Inflammatory macrophage treated with lipopolysaccharide for 1 hour (primary cell): ENCODE data around the gene ARID3A.

Source experiments
- DNase-seq, 2 donors: peaks; one replicate each; pipeline ENCODE4 v3.0.0-alpha.2; 2020 to 2022

The ARID3A gene

GRCh38 chr19:913080-913748, 12.6 kb upstream of the ARID3A start, which contains the start of gene R3HDM4:
TSS of gene R3HDM4 (minus strand) at chr19:913219. CDS start at chr19:913157, 62 bp downstream.
- DNase-seq, result peak; percentile 58 to 75

DNA sequence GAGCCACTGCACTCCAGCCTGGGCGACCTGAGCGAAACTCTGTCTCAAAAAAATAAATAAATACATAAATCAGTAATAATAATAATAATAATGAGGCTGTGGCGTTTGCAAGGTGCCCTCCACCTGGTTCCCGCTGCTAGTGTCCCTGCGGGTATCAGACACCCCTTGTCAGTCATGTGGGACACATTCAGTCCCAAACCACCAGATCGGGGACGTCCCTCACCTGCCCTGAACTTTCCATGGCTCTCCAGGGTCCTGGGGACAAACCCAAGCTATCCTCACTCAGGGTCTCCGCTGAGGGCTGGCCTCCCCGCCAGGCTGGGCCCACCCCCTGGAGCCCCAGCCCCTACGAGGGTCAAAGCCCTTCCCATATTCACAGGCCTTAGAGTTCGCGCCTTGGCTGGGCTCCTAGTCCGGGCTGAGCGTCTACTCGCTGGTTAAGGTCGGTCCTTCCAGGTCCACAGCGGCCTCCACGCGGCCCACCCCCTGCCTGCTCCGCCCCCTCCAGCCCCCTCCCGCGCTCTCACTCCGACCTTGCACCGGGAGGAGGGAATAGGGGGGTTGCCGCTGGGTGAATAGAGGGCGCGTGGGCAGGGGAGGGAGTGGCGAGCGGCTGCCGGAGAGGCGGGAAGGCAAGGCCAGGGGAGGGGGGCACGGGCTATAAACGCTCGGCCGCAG, 9.1 kb upstream of the ARID3A start:
- no peak for DNase-seq

- DNase-seq, result no peak
Measured at GRCh38 chr19:917323-918151, 8.3 kb upstream of the ARID3A start, which contains the start of gene KISS1R. TSS of gene KISS1R (plus strand) at chr19:917333. CDS start at chr19:917503, 170 bp downstream.

DNA sequence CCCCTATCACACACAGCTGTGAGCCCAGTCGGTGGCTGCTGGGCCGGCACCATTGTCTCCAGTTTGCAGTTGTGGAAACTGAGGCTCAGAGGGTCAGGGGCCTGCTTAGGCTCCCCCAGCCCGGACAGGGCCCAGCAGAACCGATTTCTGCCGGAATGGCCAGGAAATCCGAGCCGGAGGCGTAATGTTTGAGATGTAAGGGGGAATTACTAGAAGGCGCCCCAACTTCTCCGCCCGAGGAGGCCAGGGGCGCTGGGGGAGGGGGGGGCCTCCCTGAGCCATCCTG, 7.7 kb upstream of the ARID3A start:
- no peak for DNase-seq

GRCh38 chr19:918481-919198, 7.2 kb upstream of the ARID3A start:
- DNase-seq, result no peak

DNA sequence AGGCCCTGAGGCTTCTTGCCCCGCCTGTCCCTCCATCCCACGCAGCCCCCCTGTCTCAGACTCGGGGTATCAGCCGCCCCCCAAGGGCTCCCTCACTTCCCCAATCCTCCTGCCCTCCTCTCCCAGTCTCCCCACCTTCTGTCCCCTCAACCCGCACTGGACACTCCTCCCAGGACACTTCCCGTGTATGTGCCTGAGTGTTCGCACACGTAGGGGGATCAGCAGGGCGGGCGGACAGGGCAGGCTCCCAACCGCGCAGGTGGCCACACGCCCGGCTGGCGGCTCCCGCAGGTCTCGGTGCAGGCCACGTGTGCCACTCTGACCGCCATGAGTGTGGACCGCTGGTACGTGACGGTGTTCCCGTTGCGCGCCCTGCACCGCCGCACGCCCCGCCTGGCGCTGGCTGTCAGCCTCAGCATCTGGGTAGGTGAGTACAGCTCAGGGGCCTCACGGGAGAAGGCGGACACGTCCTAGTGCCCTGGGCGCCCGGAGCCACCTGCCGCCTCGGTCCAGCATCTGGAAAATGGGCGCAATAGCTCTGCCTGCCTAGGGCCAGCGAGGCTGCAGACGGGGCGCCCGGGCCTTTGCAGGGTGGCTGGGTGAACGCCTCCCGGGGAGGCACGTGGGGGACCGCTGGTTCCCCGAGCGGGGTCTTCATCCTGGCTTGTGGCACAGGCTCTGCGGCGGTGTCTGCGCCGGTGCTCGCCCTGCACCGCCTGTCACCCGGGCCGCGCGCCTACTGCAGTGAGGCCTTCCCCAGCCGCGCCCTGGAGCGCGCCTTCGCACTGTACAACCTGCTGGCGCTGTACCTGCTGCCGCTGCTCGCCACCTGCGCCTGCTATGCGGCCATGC, 6.4 kb upstream of the ARID3A start:
- no peak for DNase-seq

- DNase-seq, result no peak
Measured at GRCh38 chr19:920051-920864, 5.6 kb upstream of the ARID3A start.

DNA sequence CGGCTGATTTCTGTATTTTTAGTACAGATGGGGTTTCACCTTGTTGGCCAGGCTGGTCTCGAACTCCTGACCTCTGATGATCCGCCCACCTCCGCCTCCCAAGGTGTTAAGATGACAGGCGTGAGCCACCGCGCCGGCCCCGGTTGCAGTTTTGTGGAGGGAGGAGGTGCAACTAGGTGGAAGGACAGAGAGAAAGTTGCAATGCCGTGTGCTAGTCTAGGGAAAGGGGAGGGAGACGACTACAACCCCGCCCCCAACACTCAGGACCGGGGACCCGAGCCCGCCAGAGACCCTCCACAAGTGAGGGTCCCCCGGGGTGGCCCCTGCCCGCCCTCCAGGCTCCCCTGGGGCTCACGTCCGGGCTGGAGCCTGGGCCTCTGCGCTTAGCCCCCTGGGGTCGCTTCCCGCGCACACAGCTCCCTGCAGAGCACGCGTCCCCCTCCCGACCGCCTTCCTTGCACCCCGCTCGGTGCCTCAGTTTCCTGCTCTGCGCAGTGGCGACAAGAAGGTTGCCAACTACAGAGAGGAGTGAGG, 1.2 kb upstream of the ARID3A start:
- no peak for DNase-seq

- no peak for DNase-seq
Measured at GRCh38 chr19:925087-925525, 729 bp upstream of the ARID3A start.

DNA sequence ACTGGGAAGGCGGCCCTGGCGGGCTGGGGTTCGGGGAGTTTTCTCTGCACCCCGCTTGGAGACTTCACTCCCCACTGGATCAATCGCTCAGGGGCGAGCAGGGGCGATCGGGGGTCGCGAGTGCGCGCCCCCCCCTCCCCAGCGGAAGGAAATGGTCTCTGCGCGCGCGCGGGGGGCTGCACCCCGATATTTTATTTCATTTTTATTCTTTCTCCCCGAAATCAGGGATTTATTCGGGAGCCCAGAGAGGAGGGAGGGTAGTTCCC, 421 bp downstream of the ARID3A start:
- DNase-seq, result no peak

GRCh38 chr19:926589-927350, 935 bp downstream of the ARID3A start:
- DNase-seq, result peak; percentile 77 to 90

DNA sequence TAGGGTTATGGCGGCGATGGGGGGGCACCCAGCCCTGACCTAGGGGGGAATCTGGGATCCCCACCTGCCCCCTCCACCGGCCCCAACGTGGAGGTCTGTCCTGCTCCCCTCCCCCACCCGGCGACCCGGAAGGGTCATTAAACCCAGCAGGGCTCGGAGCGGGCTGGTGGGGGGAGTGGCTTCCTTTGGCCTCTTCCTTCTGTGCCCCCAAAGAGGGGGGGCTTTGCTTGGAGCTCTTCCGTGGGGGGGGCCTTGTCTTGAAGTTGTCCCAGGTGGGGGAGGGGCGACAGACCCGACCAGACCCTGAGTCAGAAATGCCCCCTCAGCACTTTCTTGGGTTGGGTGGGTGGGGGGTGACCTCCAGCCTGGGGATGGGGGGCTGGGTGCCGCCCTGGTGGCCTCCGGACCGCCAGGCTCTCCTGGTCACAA, 1.5 kb downstream of the ARID3A start:
- DNase-seq, result no peak

DNA sequence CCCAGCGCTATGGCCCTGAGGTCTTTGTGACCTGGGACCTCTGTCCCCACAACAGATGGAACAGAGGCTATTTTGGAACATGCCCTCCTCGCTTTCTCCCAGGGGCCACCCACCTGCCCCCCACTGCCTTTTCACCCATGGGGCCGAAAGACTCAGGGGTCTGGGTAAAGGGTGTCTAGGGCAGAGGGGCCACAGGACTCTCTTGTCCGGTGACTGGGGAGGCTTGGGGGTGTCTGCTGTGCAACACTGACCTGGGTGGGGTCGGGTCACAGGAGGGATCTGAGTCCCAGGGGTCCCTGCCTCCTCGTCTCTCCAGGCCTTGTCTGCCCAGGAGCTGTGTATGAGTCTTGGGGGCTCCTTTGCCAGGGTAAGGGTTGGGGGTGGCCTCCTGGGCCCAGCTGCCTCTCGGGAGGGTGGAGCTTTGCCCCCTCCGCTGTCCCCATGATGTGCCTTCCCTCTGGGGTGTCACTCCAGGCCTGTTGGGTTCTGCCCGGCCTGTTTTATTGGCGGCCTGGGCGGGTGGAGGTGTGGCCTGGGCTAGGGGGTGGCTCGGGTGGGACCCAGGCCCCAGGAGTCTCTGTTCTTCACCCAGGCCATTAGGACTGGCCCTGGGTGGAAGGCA, 2.1 kb downstream of the ARID3A start:
- no peak for DNase-seq

DNA sequence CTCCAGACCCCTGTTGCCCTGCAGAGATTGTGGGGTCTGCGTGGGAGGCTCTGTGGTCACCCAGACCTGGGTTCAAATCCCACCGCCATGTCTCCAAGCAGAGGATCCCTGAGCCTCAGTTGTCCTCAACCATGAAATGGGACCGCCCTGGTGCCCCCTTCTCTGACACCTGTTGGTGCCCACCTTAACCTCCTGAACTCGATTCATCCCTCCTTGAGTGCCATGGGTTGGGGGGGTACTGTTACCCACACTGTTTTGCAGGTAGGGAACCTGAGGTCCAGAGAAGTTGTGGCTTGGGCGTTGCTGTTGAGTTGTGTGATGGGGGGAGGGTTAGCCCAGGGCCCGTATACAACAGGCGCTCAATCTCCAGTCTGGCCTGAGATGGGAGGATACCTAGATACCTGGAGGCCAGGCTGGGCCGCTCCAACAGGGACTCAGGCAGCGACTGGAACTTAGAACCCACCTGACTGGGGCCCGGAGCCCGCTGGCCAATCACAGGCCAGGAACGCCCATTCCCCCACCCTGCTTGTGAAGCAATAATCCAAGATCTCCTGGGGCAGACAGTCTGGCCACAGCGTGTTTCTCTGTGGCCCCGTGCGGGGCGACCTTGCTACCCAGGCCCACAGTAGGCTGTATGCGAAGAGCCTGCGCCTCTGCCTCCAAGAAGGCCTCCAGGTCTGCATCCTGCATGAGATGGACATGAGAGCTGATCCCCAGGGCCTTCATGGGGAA, 2.8 kb downstream of the ARID3A start:
- no peak for DNase-seq

DNA sequence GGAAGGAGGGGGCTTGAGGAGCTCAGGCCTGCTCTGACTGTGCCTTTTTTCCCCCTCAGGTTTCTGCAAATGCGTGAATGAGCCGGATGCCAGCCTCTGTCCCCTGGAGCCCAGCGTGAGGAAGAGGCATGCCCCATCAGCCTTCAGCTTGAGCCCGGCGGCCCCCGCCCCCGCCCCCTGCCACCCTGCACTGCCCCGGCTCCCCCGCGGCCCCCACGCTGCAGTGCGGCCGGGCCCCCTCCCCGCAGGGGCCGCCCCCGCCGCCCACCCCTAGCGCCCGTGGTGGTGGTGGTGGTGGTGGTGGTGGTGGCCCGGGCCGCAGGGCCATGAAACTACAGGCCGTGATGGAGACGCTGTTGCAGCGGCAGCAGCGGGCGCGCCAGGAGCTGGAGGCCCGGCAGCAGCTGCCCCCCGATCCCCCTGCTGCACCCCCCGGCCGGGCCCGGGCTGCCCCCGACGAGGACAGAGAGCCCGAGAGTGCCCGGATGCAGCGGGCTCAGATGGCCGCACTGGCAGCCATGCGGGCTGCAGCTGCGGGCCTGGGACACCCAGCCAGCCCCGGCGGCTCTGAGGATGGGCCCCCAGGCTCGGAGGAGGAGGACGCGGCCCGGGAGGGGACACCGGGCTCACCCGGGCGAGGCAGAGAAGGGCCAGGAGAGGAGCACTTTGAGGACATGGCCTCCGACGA, 3.5 kb downstream of the ARID3A start:
- no peak for DNase-seq

DNA sequence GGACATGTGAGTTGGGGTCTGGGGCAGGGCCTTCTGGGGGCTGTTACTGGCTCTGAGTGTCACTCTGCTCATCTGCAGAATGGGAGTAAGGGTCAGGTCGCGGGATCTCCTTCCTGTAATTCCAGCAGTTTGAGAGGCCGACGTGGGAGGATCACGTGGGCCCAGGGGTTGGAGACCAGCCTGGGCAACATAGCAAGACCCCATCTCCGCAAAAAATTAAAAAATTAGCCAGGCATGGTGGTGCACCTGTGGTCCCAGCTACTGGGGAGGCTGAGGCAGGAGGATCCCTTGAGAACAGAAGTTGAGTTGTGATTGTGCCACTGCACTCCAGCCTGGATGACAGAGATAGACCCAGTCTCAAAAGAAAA, 4.0 kb downstream of the ARID3A start:
- no peak for DNase-seq

DNA sequence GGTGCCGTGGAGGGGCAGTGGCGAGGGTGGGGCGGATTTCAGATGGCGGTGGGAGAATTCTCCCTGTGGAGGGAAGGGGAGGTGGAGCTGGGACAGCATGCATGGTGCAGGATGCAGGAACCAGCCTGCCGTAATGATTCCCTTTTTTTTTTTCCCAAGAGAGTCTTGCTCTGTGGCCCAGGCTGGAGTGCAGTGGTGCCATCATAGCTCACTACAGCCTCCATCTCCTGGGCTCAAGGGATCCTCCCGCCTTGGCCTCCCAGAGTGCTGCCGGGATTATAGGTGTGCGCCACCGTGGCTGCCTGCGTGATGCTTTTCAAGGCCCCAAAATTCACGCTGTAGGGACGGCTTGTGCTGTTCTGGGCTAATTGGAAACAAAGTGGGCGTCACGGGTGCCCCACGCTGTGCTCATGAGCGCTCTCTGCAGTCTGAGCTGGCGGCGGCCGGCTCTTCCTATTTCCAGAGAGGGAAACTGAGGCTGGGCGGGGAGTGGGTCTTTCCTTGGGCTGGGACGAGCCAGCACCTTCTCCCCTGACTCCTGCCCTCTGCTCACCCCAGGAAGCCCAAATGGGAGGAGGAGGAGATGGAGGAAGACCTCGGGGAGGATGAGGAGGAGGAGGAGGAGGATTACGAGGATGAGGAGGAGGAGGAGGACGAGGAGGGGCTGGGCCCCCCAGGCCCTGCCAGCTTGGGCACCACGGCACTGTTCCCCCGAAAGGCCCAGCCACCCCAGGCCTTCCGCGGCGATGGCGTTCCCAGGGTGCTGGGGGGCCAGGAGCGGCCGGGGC, 6.2 kb downstream of the ARID3A start:
- no peak for DNase-seq
